ENCODE measurements around the gene FMNL1.

DNA sequence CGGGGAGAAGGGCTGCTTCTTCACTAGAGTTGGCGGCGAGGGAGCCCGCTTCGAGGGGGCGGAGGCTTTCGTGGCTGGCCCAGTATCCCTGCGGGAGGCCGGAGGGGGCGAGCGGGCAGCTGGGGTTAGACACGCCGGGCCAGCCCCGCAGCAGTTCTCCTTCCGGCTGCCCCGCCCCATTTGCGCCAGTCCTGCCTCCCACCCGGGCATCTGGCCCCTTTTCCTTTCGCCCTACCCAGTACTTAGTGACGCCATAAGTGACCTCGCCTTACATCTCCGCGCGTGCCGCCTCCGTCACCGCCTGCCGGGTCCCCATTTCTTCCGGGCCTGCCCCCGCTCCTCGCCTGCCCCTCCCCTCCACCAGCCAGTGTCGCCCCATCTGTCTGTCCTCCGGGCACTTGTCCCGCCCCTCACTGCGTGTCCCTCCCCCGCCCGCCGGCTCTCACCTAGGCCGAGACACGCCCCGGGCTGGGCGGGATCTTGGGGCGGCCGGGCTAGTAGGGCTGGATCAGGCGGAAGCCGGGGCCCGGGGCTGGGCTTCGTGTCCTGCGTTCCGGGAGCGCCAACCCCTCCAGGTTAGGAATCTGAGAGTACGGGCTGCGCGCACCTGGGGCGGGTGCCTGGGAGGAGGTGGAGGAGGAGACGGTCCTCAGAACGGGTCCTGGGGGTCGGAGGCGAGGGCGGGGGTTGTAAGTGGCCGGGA lies 25.9 kb downstream of the FMNL1 start:
- TF ChIP-seq, protein P1, sequence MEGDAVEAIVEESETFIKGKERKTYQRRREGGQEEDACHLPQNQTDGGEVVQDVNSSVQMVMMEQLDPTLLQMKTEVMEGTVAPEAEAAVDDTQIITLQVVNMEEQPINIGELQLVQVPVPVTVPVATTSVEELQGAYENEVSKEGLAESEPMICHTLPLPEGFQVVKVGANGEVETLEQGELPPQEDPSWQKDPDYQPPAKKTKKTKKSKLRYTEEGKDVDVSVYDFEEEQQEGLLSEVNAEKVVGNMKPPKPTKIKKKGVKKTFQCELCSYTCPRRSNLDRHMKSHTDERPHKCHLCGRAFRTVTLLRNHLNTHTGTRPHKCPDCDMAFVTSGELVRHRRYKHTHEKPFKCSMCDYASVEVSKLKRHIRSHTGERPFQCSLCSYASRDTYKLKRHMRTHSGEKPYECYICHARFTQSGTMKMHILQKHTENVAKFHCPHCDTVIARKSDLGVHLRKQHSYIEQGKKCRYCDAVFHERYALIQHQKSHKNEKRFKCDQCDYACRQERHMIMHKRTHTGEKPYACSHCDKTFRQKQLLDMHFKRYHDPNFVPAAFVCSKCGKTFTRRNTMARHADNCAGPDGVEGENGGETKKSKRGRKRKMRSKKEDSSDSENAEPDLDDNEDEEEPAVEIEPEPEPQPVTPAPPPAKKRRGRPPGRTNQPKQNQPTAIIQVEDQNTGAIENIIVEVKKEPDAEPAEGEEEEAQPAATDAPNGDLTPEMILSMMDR (IDR thresholded peaks at IDR 0.05; ENCODE audit: insufficient read depth, low read length) = no peak
- 0 out of 2 replicates have a peak, but pooled peaks have one; percentile 10 for TF ChIP-seq GABPA (IDR thresholded peaks at IDR 0.05; ENCODE audit: low read depth)
- TF ChIP-seq, protein P2, sequence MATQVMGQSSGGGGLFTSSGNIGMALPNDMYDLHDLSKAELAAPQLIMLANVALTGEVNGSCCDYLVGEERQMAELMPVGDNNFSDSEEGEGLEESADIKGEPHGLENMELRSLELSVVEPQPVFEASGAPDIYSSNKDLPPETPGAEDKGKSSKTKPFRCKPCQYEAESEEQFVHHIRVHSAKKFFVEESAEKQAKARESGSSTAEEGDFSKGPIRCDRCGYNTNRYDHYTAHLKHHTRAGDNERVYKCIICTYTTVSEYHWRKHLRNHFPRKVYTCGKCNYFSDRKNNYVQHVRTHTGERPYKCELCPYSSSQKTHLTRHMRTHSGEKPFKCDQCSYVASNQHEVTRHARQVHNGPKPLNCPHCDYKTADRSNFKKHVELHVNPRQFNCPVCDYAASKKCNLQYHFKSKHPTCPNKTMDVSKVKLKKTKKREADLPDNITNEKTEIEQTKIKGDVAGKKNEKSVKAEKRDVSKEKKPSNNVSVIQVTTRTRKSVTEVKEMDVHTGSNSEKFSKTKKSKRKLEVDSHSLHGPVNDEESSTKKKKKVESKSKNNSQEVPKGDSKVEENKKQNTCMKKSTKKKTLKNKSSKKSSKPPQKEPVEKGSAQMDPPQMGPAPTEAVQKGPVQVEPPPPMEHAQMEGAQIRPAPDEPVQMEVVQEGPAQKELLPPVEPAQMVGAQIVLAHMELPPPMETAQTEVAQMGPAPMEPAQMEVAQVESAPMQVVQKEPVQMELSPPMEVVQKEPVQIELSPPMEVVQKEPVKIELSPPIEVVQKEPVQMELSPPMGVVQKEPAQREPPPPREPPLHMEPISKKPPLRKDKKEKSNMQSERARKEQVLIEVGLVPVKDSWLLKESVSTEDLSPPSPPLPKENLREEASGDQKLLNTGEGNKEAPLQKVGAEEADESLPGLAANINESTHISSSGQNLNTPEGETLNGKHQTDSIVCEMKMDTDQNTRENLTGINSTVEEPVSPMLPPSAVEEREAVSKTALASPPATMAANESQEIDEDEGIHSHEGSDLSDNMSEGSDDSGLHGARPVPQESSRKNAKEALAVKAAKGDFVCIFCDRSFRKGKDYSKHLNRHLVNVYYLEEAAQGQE (IDR thresholded peaks at IDR 0.05; ENCODE audit: insufficient replicate concordance, low read depth) = no peak
- TF ChIP-seq POLR2AphosphoS5 (IDR thresholded peaks at IDR 0.05; ENCODE audit: low read depth) = peak; percentile 61
- no peak for TF ChIP-seq SPI1 (IDR thresholded peaks at IDR 0.05; ENCODE audit: borderline replicate concordance, low read depth)

Data from HL-60 (cell line).